HEK293 (cell line): ENCODE data around the gene TMEM88.

Source experiments
- CTCF ChIA-PET: fragments of 350-600 bp; formaldehyde crosslinking; extraction: SDS; loops from one replicate; lab custom pipeline; 2021; ENCODE audit warnings: antibody characterized with exemption; lab: Yijun Ruan, JAX
- POLR2A ChIA-PET: fragments of 300-600 bp; formaldehyde crosslinking; extraction: SDS; loops from one replicate; lab custom pipeline; 2020; ENCODE audit warnings: antibody characterized with exemption, inconsistent platforms; lab: Yijun Ruan, JAX
- H3K27ac ChIP-seq: fragments of 200-500 bp; sonication (Bioruptor generic); 2 replicates; pipeline ENCODE4 v1.5.1; 2014; ENCODE audit warnings: low read depth, low read length, control low read depth, inconsistent platforms; ENCODE audit errors: extremely low read depth
- H3K36me3 ChIP-seq, 2 experiments: fragments of 200-500 bp in 1 of 2; sonication (Bioruptor generic) in 1 of 2; 1 replicate in 1 of 2; 2 replicates in 1 of 2; pipeline ENCODE4 v1.5.1; 2014 to 2017; ENCODE audit warnings: inconsistent platforms in 2 of 2, low read length in 2 of 2; ENCODE audit not compliant: control insufficient read depth in 2 of 2, insufficient read depth in 1 of 2
- H3K4me1 ChIP-seq: fragments of 200-500 bp; sonication (Bioruptor generic); 2 replicates; pipeline ENCODE4 v1.5.1; 2014; ENCODE audit warnings: mild to moderate bottlenecking, low read length, inconsistent platforms; ENCODE audit not compliant: control insufficient read depth, insufficient read depth
- H3K4me3 ChIP-seq: 2 replicates; pipeline ENCODE4 v1.5.1; 2011; ENCODE audit warnings: low read depth, mild to moderate bottlenecking, control low read depth, low read length, moderate library complexity
- H3K9me3 ChIP-seq: fragments of 200-500 bp; sonication (Bioruptor generic); 2 replicates; pipeline ENCODE4 v1.5.1; 2014; ENCODE audit warnings: low read depth, low read length, inconsistent platforms; ENCODE audit not compliant: control insufficient read depth, insufficient read depth
- BCL11A ChIP-seq: fragments of 450-650 bp; formaldehyde crosslinking; IDR thresholded peaks from 2 replicates; pipeline ENCODE4 v1.5.1; 2016; ENCODE audit warnings: low read depth, missing biosample characterization, missing genetic modification characterization
- EGR2 ChIP-seq: fragments of 450-650 bp; formaldehyde crosslinking; IDR thresholded peaks from 2 replicates; pipeline ENCODE4 v1.5.1; 2016; ENCODE audit warnings: low read depth, missing biosample characterization, missing genetic modification characterization
- FEZF1 ChIP-seq: fragments of 450-650 bp; formaldehyde crosslinking; IDR thresholded peaks from 2 replicates; pipeline ENCODE4 v1.5.1; 2016; ENCODE audit warnings: missing biosample characterization, missing genetic modification characterization
- KLF16 ChIP-seq: fragments of 450-650 bp; formaldehyde crosslinking; IDR thresholded peaks from 2 replicates; pipeline ENCODE4 v1.5.1; 2017; ENCODE audit warnings: missing biosample characterization, missing genetic modification characterization
- RBAK ChIP-seq: fragments of 450-650 bp; formaldehyde crosslinking; IDR thresholded peaks from 2 replicates; pipeline ENCODE4 v1.5.1; 2016; ENCODE audit warnings: missing biosample characterization, missing genetic modification characterization
- REPIN1 ChIP-seq: fragments of 450-650 bp; formaldehyde crosslinking; IDR thresholded peaks from 2 replicates; pipeline ENCODE4 v1.5.1; 2017; ENCODE audit warnings: missing biosample characterization, missing genetic modification characterization, low read depth
- SP2 ChIP-seq: fragments of 450-650 bp; formaldehyde crosslinking; IDR thresholded peaks from 2 replicates; pipeline ENCODE4 v1.5.1; 2016; ENCODE audit warnings: missing biosample characterization, missing genetic modification characterization
- TRIM28 ChIP-seq: IDR thresholded peaks from 2 replicates; pipeline ENCODE4 v1.6.1; 2011; ENCODE audit warnings: low read length, control low read depth, borderline replicate concordance
- YY1 ChIP-seq: fragments of 450-650 bp; formaldehyde crosslinking; IDR thresholded peaks from 2 replicates; pipeline ENCODE4 v1.5.1; 2018; ENCODE audit warnings: missing biosample characterization, missing genetic modification characterization
- ZBTB1 ChIP-seq: fragments of 450-650 bp; formaldehyde crosslinking; IDR thresholded peaks from 2 replicates; pipeline ENCODE4 v1.5.1; 2016; ENCODE audit warnings: missing biosample characterization, missing genetic modification characterization
- ZNF211 ChIP-seq: fragments of 450-650 bp; formaldehyde crosslinking; IDR thresholded peaks from 2 replicates; pipeline ENCODE4 v1.5.1; 2016; ENCODE audit warnings: low read depth, missing biosample characterization, missing genetic modification characterization
- ZNF324 ChIP-seq: fragments of 450-650 bp; formaldehyde crosslinking; IDR thresholded peaks from 2 replicates; pipeline ENCODE4 v1.5.1; 2016; ENCODE audit warnings: missing biosample characterization, missing genetic modification characterization
- ZNF335 ChIP-seq: fragments of 450-650 bp; formaldehyde crosslinking; conservative IDR thresholded peaks from 2 replicates; pipeline ENCODE4 v1.5.1; 2016; ENCODE audit warnings: missing biosample characterization, missing genetic modification characterization
- ZNF341 ChIP-seq: fragments of 450-650 bp; formaldehyde crosslinking; IDR thresholded peaks from 2 replicates; pipeline ENCODE4; 2016; ENCODE audit warnings: low read depth, missing biosample characterization, missing genetic modification characterization
- ZNF521 ChIP-seq: fragments of 450-650 bp; formaldehyde crosslinking; IDR thresholded peaks from 2 replicates; pipeline ENCODE4 v1.5.1; 2017; ENCODE audit warnings: missing biosample characterization, mild to moderate bottlenecking, missing genetic modification characterization
- ZNF596 ChIP-seq: fragments of 450-650 bp; IDR thresholded peaks from 2 replicates; pipeline ENCODE4 v1.5.0; 2018; ENCODE audit warnings: missing biosample characterization, mild to moderate bottlenecking, missing genetic modification characterization, moderate library complexity
- TF ChIP-seq, protein P1 (sequence below): fragments of 450-650 bp; formaldehyde crosslinking; IDR thresholded peaks from 2 replicates; pipeline ENCODE4 v1.5.1; 2016; ENCODE audit warnings: missing biosample characterization, missing genetic modification characterization, borderline replicate concordance
- TF ChIP-seq, protein P2 (sequence below): fragments of 450-650 bp; formaldehyde crosslinking; IDR thresholded peaks from 2 replicates; pipeline ENCODE4 v1.5.1; 2017; ENCODE audit warnings: missing biosample characterization, missing genetic modification characterization
- TF ChIP-seq, protein P3 (sequence below): fragments of 450-650 bp; formaldehyde crosslinking; IDR thresholded peaks from 2 replicates; pipeline ENCODE4 v1.5.1; 2017; ENCODE audit warnings: missing biosample characterization, missing genetic modification characterization
- TF ChIP-seq, protein P4 (sequence below): fragments of 450-650 bp; formaldehyde crosslinking; IDR thresholded peaks from 2 replicates; pipeline ENCODE4 v1.5.1; 2016; ENCODE audit warnings: missing biosample characterization, missing genetic modification characterization, low read depth
- TF ChIP-seq, protein P5 (sequence below): fragments of 450-650 bp; formaldehyde crosslinking; IDR thresholded peaks from 2 replicates; pipeline ENCODE4 v1.5.1; 2016; ENCODE audit warnings: missing biosample characterization, missing genetic modification characterization
- TF ChIP-seq, protein P6 (sequence below): fragments of 450-650 bp; formaldehyde crosslinking; IDR thresholded peaks from 2 replicates; pipeline ENCODE4 v1.5.1; 2016; ENCODE audit warnings: missing biosample characterization, missing genetic modification characterization

The TMEM88 gene

DNA sequence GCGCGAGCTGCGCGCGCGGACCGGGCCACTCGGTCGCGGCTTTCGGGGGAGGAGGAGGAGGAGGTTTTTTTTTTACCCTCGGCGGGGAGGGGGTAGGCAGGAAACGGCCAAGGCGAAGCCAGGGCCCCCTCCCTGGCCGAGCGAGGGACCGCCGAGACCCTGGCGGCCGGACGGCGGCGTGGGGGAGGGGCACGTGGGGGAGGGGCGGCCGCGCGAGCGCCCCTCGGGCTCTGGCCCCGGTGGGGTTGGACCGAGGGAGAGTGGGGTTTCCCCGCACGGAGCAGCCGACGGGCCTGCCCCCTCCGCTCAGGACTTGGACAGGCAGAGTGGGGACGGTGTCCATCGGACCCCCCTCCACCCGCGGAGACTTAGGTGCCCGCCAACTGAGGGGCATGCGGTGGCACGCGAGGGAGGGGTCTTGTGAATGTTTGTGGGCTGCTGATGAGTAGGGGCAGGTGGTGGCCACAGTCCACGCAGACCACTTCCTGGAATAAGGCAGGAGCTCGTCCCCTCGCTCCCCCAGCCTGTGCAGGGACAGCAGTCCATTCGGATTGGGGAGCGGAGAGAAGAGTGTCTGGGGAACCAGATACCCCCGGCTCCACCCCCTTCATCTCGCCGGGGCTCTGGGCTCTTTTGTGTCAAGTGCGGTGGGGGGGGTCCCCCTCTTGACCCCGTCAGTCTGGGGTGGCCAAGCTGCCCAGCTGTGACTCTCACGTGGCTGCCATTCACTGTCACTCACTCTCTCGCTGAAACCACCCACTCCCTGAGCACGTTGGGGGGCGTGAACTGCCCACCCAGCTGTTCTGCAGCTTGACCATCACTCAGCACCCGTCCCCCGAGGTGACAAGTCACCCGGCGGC, 30.7 kb downstream of the TMEM88 start:
- CTCF ChIA-PET = interaction anchor here (0.6 to 1.0 kb wide), 3 partner anchors 11 to 112 kb away, joined by 3 to 4 read pairs (median 4); no protein-coding TSS in a partner anchor
- H3K9me3 ChIP-seq = no peaks in the 10 kb centered on the region
- peak overlapping the region; percentile 55 for H3K4me3 ChIP-seq
- peaks cover 30% of the 10 kb centered on the region for H3K4me1 ChIP-seq
- peaks cover 15 to 36% of the 10 kb centered on the region in 2 experiments for H3K36me3 ChIP-seq
- H3K27ac ChIP-seq = peak overlapping the region; percentile 94
- POLR2A ChIA-PET = interaction anchor here (0.7 to 1.8 kb wide), 8 partner anchors 15 to 362 kb away, joined by 3 to 9 read pairs (median 6); partner anchors contain the start of genes CTC1 and NAA38
- TF ChIP-seq, protein P1, sequence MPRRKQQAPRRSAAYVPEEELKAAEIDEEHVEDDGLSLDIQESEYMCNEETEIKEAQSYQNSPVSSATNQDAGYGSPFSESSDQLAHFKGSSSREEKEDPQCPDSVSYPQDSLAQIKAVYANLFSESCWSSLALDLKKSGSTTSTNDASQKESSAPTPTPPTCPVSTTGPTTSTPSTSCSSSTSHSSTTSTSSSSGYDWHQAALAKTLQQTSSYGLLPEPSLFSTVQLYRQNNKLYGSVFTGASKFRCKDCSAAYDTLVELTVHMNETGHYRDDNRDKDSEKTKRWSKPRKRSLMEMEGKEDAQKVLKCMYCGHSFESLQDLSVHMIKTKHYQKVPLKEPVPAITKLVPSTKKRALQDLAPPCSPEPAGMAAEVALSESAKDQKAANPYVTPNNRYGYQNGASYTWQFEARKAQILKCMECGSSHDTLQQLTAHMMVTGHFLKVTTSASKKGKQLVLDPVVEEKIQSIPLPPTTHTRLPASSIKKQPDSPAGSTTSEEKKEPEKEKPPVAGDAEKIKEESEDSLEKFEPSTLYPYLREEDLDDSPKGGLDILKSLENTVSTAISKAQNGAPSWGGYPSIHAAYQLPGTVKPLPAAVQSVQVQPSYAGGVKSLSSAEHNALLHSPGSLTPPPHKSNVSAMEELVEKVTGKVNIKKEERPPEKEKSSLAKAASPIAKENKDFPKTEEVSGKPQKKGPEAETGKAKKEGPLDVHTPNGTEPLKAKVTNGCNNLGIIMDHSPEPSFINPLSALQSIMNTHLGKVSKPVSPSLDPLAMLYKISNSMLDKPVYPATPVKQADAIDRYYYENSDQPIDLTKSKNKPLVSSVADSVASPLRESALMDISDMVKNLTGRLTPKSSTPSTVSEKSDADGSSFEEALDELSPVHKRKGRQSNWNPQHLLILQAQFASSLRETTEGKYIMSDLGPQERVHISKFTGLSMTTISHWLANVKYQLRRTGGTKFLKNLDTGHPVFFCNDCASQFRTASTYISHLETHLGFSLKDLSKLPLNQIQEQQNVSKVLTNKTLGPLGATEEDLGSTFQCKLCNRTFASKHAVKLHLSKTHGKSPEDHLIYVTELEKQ (tag by site-specific recombination) = peak; percentile 75; the same call in 1 of the 2 replicates
- TF ChIP-seq REPIN1 = peak; percentile 80; the same call in 1 of the 2 replicates
- peak; percentile 75 for TF ChIP-seq EGR2 (tag by site-specific recombination)
- peak; percentile 70 for TF ChIP-seq KLF16 (tag by site-specific recombination)
- TF ChIP-seq ZNF211 (tag by site-specific recombination) = no peak
- TF ChIP-seq, protein P2, sequence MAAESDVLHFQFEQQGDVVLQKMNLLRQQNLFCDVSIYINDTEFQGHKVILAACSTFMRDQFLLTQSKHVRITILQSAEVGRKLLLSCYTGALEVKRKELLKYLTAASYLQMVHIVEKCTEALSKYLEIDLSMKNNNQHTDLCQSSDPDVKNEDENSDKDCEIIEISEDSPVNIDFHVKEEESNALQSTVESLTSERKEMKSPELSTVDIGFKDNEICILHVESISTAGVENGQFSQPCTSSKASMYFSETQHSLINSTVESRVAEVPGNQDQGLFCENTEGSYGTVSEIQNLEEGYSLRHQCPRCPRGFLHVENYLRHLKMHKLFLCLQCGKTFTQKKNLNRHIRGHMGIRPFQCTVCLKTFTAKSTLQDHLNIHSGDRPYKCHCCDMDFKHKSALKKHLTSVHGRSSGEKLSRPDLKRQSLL (tag by site-specific recombination) = no peak
- TF ChIP-seq BCL11A (tag by site-specific recombination) = peak; percentile 97
- TF ChIP-seq, protein P3, sequence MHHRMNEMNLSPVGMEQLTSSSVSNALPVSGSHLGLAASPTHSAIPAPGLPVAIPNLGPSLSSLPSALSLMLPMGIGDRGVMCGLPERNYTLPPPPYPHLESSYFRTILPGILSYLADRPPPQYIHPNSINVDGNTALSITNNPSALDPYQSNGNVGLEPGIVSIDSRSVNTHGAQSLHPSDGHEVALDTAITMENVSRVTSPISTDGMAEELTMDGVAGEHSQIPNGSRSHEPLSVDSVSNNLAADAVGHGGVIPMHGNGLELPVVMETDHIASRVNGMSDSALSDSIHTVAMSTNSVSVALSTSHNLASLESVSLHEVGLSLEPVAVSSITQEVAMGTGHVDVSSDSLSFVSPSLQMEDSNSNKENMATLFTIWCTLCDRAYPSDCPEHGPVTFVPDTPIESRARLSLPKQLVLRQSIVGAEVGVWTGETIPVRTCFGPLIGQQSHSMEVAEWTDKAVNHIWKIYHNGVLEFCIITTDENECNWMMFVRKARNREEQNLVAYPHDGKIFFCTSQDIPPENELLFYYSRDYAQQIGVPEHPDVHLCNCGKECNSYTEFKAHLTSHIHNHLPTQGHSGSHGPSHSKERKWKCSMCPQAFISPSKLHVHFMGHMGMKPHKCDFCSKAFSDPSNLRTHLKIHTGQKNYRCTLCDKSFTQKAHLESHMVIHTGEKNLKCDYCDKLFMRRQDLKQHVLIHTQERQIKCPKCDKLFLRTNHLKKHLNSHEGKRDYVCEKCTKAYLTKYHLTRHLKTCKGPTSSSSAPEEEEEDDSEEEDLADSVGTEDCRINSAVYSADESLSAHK (tag by site-specific recombination) = peak; percentile 33
- TF ChIP-seq, protein P4, sequence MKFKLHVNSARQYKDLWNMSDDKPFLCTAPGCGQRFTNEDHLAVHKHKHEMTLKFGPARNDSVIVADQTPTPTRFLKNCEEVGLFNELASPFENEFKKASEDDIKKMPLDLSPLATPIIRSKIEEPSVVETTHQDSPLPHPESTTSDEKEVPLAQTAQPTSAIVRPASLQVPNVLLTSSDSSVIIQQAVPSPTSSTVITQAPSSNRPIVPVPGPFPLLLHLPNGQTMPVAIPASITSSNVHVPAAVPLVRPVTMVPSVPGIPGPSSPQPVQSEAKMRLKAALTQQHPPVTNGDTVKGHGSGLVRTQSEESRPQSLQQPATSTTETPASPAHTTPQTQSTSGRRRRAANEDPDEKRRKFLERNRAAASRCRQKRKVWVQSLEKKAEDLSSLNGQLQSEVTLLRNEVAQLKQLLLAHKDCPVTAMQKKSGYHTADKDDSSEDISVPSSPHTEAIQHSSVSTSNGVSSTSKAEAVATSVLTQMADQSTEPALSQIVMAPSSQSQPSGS = no peak
- TF ChIP-seq YY1 = 0 out of 2 replicates have a peak, but pooled peaks have one; percentile 14
- TF ChIP-seq ZBTB1 (tag by site-specific recombination) = 0 out of 2 replicates have a peak, but pooled peaks have one; percentile 5
- TF ChIP-seq, protein P5, sequence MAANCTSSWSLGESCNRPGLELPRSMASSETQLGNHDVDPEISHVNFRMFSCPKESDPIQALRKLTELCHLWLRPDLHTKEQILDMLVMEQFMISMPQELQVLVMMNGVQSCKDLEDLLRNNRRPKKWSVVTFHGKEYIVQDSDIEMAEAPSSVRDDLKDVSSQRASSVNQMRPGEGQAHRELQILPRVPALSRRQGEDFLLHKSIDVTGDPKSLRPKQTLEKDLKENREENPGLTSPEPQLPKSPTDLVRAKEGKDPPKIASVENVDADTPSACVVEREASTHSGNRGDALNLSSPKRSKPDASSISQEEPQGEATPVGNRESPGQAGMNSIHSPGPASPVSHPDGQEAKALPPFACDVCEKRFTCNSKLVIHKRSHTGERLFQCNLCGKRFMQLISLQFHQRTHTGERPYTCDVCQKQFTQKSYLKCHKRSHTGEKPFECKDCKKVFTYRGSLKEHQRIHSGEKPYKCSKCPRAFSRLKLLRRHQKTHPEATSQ (tag by site-specific recombination) = 0 out of 2 replicates have a peak, but pooled peaks have one; percentile 26
- peak; percentile 90 for TF ChIP-seq ZNF335 (tag by site-specific recombination)
- no peak for TF ChIP-seq TRIM28
- no peak for TF ChIP-seq ZNF521 (tag by site-specific recombination)
- TF ChIP-seq ZNF324 (tag by site-specific recombination) = peak; percentile 80; the same call in 1 of the 2 replicates
- TF ChIP-seq SP2 (tag by site-specific recombination) = peak; percentile 82
- TF ChIP-seq FEZF1 (tag by site-specific recombination) = 0 out of 2 replicates have a peak, but pooled peaks have one; percentile 58
- no peak for TF ChIP-seq RBAK
- 0 out of 2 replicates have a peak, but pooled peaks have one; percentile 21 for TF ChIP-seq ZNF596 (tag by site-specific recombination)
- peak; percentile 65 for TF ChIP-seq ZNF341 (tag by site-specific recombination)
- TF ChIP-seq, protein P6, sequence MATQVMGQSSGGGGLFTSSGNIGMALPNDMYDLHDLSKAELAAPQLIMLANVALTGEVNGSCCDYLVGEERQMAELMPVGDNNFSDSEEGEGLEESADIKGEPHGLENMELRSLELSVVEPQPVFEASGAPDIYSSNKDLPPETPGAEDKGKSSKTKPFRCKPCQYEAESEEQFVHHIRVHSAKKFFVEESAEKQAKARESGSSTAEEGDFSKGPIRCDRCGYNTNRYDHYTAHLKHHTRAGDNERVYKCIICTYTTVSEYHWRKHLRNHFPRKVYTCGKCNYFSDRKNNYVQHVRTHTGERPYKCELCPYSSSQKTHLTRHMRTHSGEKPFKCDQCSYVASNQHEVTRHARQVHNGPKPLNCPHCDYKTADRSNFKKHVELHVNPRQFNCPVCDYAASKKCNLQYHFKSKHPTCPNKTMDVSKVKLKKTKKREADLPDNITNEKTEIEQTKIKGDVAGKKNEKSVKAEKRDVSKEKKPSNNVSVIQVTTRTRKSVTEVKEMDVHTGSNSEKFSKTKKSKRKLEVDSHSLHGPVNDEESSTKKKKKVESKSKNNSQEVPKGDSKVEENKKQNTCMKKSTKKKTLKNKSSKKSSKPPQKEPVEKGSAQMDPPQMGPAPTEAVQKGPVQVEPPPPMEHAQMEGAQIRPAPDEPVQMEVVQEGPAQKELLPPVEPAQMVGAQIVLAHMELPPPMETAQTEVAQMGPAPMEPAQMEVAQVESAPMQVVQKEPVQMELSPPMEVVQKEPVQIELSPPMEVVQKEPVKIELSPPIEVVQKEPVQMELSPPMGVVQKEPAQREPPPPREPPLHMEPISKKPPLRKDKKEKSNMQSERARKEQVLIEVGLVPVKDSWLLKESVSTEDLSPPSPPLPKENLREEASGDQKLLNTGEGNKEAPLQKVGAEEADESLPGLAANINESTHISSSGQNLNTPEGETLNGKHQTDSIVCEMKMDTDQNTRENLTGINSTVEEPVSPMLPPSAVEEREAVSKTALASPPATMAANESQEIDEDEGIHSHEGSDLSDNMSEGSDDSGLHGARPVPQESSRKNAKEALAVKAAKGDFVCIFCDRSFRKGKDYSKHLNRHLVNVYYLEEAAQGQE (tag by site-specific recombination) = peak; percentile 1; the same call in 1 of the 2 replicates
